AG04449 (cell line): ENCODE results near the gene ADI1.

ENCODE experiments used
- CTCF ChIA-PET: fragments of 350-600 bp; formaldehyde crosslinking; extraction: SDS; loops from one replicate; lab custom pipeline; 2021; ENCODE audit warnings: antibody characterized with exemption; lab: Yijun Ruan, JAX
- POLR2A ChIA-PET: fragments of 400-600, 350-600 bp; formaldehyde crosslinking; extraction: SDS; loops from one replicate; lab custom pipeline; 2020; ENCODE audit warnings: antibody characterized with exemption, inconsistent platforms; lab: Yijun Ruan, JAX
- DNase-seq: peaks from one replicate; pipeline ENCODE4 v3.0.0-alpha.2; 2010; ENCODE audit warnings: low read depth, low spot score
- H3K4me3 ChIP-seq: 2 replicates; pipeline ENCODE4 v1.5.1; 2011; ENCODE audit warnings: low read depth, mild to moderate bottlenecking, control low read depth, low read length
- TF ChIP-seq, protein P1 (sequence below): IDR thresholded peaks from one replicate; pipeline ENCODE4 v1.5.1; 2011; ENCODE audit warnings: mild to moderate bottlenecking, moderate library complexity, low read length, control low read depth, inconsistent platforms; ENCODE audit not compliant: insufficient read depth; ENCODE audit errors: missing control alignments

Gene ADI1

DNA sequence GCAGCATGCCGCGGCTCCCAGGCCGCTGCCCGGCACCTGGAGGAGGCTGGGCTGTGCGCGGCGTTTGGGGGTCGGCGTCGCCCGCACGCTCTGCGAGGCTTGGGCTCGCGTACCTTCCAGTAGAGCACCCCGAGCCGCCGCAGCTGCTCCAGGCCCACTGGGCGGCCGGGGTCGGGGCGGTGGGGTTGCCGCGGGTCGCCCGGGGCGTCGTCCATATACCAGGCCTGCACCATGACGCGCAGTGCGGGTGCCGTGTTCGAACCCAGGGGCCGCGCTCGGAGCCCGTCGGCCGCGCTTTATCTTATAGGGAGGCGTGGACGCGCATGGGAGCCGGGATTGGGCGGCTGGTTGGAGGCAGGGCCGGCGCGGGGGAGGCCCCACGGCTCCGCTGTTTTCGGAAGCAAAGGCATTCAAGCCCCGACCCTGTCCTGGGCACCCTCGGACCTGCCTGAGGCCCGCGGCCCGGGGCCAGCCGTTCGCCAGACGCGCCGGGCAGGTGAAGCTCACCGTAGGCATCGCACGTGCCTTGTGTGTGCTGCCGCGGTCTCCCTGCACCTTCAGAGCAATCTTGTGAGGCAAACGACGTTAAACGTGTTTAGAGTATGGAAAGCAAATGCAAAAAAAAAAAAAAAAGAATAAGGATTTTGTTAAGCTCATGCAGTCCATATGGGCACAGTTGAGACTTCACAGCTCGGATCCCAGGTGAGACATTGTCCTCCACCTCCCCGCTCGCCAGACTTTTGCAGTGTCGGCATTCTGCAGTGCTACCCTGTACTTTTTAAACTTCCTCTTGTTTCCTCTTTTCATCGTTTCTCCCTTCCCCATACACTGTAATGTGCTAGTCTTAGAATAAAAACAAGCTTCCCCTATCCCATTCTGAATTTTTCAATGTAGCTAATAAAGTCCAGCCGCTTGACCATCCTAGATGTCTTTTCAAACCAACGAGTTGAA, at the start of gene ADI1:
TSS of gene ADI1 (minus strand) at position 277 of the 951 bp plus-strand sequence. CDS start at position 233, 44 bp downstream.
- ChIA-PET POLR2A (interaction anchor here (0.6 to 1.1 kb wide), 6 partner anchors 12 to 1833 kb away, joined by 3 to 4 read pairs (median 3); partner anchors contain the start of gene RNASEH1), CTCF (interaction anchor here (0.9 kb wide), 2 partner anchors 17 to 26 kb away, joined by 3 read pairs; no protein-coding TSS in a partner anchor)
- TF ChIP-seq, protein P1, sequence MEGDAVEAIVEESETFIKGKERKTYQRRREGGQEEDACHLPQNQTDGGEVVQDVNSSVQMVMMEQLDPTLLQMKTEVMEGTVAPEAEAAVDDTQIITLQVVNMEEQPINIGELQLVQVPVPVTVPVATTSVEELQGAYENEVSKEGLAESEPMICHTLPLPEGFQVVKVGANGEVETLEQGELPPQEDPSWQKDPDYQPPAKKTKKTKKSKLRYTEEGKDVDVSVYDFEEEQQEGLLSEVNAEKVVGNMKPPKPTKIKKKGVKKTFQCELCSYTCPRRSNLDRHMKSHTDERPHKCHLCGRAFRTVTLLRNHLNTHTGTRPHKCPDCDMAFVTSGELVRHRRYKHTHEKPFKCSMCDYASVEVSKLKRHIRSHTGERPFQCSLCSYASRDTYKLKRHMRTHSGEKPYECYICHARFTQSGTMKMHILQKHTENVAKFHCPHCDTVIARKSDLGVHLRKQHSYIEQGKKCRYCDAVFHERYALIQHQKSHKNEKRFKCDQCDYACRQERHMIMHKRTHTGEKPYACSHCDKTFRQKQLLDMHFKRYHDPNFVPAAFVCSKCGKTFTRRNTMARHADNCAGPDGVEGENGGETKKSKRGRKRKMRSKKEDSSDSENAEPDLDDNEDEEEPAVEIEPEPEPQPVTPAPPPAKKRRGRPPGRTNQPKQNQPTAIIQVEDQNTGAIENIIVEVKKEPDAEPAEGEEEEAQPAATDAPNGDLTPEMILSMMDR = no peak
- H3K4me3 ChIP-seq = peak within 1 kb of the TSS; percentile 88
- no peak for DNase-seq

- H3K4me3 ChIP-seq = no peak overlapping the region
- TF ChIP-seq, protein P1 = no peak
- ChIA-PET CTCF (no interaction called here), POLR2A (no interaction called here)
- no peak for DNase-seq
These were observed 47.5 kb upstream of the ADI1 start for GRCh38 chr2:3566806-3567205.

DNA sequence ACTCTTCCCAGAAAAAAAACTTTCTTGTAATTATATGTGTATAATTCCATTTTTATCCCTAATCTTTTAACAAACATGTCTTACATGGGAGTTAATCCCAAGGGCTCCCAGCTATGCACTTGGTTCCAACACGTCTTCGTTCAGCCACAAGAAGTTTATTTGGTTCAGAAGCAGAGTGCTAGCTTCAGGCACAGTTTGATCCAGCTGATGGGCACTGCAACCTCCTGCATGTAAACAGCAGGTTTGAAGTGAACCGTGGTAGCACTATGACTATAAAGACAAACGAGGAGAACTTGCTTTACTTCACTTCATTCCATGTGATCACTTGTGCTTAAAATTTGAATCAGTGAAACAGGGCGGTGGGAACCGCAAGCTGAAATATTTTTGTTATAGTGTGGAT, 45.8 kb upstream of the ADI1 start:
- no peak for DNase-seq
- POLR2A ChIA-PET = no interaction called here
- TF ChIP-seq, protein P1 = no peak
- no peak overlapping the region for H3K4me3 ChIP-seq
- CTCF ChIA-PET = no interaction called here

DNA sequence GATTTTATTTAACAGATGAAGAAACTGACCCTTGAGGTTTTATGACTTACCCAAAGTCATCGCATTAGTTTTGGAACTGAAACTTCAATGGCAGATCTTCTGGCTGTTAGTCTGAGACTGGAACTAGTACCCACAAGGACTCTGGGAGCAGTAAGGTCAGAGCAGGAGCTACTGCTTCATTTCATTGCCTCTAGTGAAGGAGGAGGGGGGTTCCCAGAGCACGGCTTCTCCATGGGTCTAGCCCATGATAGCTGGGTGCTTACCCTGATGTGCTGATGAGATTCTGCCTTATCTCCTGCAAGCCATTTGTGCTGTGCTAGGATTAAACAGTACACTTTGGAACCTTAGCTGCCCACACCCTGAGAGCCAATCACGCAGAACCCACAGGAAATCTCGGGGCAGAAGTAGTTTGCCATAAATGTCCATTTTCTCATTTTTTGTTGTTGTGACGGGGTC, 44.2 kb upstream of the ADI1 start:
- ChIA-PET POLR2A (no interaction called here), CTCF (no interaction called here)
- no peak for DNase-seq
- TF ChIP-seq, protein P1 = no peak
- H3K4me3 ChIP-seq = no peak overlapping the region

GRCh38 chr2:3558205-3559014, 39.1 kb upstream of the ADI1 start, which contains the start of gene RNASEH1:
Gene RNASEH1 (minus strand): TSS chr2:3558333. CDS start chr2:3558260, 73 bp downstream.
- DNase-seq = peak; percentile 93
- CTCF ChIA-PET = interaction anchor here (0.6 to 2.6 kb wide), 7 partner anchors 10 to 134 kb away, joined by 3 to 7 read pairs (median 3); no protein-coding TSS in a partner anchor
- H3K4me3 ChIP-seq = peak within 1 kb of the TSS; percentile 91
- TF ChIP-seq, protein P1 = no peak
- POLR2A ChIA-PET = interaction anchor here (0.6 to 1.8 kb wide), 11 partner anchors 12 to 172 kb away, joined by 3 to 10 read pairs (median 4); partner anchors contain the start of gene RPS7
